Breast epithelium (tissue), 4 donors: ENCODE measurements around the gene OAT. TPM values are rescaled to one million over a fixed set of nuclear protein-coding genes. Genes with fewer than 3 reads are reported as not detected.

Experiments used
- DNase-seq, 2 donors: peaks; one replicate each; pipeline ENCODE4 v3.0.0-alpha.2; 2019; ENCODE audit warnings: low spot score in 2 of 2
- H3K27ac ChIP-seq, 2 donors: fragments of 200-600 bp; sonication (generic) in 1 of 2; one replicate each; pipeline ENCODE4 v1.5.1; 2016 to 2019; ENCODE audit warnings: mild to moderate bottlenecking in 1 of 2
- H3K27me3 ChIP-seq, 2 donors: fragments of 200-600 bp; sonication (generic) in 1 of 2; one replicate each; pipeline versions ENCODE4 v1.5.1 to v1.6.0; 2017 to 2019; ENCODE audit warnings: control low read depth in 1 of 2, mild to moderate bottlenecking in 1 of 2
- H3K36me3 ChIP-seq: fragments of 200-600 bp; one replicate; pipeline ENCODE4 v1.5.1; 2019
- H3K4me1 ChIP-seq, 2 donors: fragments of 200-600 bp; sonication (generic); one replicate each; pipeline ENCODE4 v1.5.1; 2016 to 2019; ENCODE audit warnings: control low read depth in 1 of 2
- H3K4me3 ChIP-seq, 3 donors: fragments of 200-600 bp; sonication (generic); 1 replicate in 2 of 3; 2 replicates in 1 of 3; pipeline ENCODE4 v1.5.1; 2016 to 2019; ENCODE audit warnings: mild to moderate bottlenecking in 3 of 3, moderate library complexity in 2 of 3
- H3K9me3 ChIP-seq, 2 donors: fragments of 200-600 bp; sonication (generic) in 1 of 2; one replicate each; pipeline ENCODE4 v1.5.1; 2016 to 2019; ENCODE audit warnings: control low read depth in 1 of 2
- POLR2A ChIP-seq: fragments of 450-650 bp; IDR thresholded peaks from one replicate; pipeline ENCODE4 v1.6.1; 2016; ENCODE audit warnings: antibody characterized with exemption, mild to moderate bottlenecking, moderate library complexity
- POLR2AphosphoS5 ChIP-seq, 3 donors: sonication (generic); formaldehyde crosslinking; IDR thresholded peaks; one replicate each; pipeline ENCODE4 v1.6.1; 2017; ENCODE audit warnings: antibody characterized with exemption in 3 of 3
- intact Hi-C: fragments of 100-400 bp; cut with DNase I; formaldehyde crosslinking; loops from one replicate; pipeline ENCODE4 v1.15.1; 2023; ENCODE audit warnings: low total_unique reads
- total RNA-seq, 3 donors: library from RNA; depleted of rRNA; stranded (reverse); fragments of >200 nt; gene quantifications; one replicate each; pipeline ENCODE4 v1.1.0, GENCODE V29; 2016
- TF ChIP-seq, protein P1 (sequence below), 3 donors: fragments of 450-650 bp; IDR thresholded peaks; one replicate each; pipeline ENCODE4 v1.5.1; 2016 to 2017; ENCODE audit warnings: antibody characterized with exemption in 3 of 3, mild to moderate bottlenecking in 3 of 3, moderate library complexity in 3 of 3

The OAT gene
- total RNA-seq, 3 donors from 2014 or later, result 93.3 to 160 (median 115) TPM

DNA sequence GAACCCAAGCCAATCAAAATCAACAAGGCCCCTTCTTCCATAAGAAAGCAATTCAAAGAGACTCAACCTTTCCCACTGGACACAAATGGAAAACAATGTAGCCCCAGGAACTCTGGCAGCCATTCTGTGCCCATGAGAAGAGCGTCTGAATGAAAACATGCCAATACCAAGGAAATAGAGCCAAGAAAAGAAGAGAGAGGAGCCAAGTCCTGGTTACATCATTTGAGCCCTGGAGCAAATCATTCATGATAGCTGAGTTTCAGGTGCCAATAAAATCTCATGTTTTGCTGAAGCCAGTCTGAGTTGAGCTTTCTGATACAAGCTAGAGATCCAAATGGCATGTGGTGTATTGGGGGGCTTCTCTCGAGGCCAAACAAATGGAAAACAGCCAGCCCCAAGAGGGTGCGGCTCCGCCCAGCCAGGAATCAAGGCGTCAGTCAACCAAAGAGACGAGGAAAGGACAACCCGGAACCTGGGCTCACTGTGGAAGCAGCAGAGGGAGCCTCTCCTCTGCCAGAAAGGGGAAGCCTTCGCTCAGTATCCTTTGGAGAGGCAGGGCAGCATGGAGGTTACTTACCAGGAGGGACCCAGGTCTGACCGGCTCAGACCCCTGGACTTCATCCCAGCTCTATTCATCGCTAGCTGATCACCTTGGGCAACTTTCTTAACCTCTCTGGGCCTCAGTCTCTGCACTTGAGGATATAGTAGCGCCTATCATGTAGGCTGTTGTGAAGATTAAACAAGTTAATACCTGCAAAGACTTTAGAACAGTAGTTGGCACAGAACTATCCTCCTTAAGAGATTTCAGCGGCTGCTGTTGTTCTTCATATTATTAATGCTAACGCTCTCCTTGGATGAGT is 61.8 kb downstream of the OAT start:
- H3K36me3 ChIP-seq, result no peaks in the 10 kb centered on the region
- peaks cover 8 to 15% of the 10 kb centered on the region in 2 donors for H3K9me3 ChIP-seq
- H3K27ac ChIP-seq, result peak overlapping the region; percentile 74 to 77
- H3K27me3 ChIP-seq, result no peaks in the 10 kb centered on the region
- no peak for TF ChIP-seq POLR2A
- TF ChIP-seq, protein P1, sequence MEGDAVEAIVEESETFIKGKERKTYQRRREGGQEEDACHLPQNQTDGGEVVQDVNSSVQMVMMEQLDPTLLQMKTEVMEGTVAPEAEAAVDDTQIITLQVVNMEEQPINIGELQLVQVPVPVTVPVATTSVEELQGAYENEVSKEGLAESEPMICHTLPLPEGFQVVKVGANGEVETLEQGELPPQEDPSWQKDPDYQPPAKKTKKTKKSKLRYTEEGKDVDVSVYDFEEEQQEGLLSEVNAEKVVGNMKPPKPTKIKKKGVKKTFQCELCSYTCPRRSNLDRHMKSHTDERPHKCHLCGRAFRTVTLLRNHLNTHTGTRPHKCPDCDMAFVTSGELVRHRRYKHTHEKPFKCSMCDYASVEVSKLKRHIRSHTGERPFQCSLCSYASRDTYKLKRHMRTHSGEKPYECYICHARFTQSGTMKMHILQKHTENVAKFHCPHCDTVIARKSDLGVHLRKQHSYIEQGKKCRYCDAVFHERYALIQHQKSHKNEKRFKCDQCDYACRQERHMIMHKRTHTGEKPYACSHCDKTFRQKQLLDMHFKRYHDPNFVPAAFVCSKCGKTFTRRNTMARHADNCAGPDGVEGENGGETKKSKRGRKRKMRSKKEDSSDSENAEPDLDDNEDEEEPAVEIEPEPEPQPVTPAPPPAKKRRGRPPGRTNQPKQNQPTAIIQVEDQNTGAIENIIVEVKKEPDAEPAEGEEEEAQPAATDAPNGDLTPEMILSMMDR (IDR thresholded peaks at IDR 0.05), result no peak
- peak in 1 of 3 donors; percentile 31 for TF ChIP-seq POLR2AphosphoS5 (IDR thresholded peaks at IDR 0.05)
- intact Hi-C loops, result loop anchor here (2.0 kb wide), 1 partner anchor 50 kb away; no protein-coding TSS in a partner anchor
- H3K4me1 ChIP-seq, result peaks cover 0 to 3% of the 10 kb centered on the region in 2 donors
- peak overlapping the region in 1 of 3 donors; percentile 20 for H3K4me3 ChIP-seq
- peak in 1 of 2 donors; percentile 27 for DNase-seq

DNA sequence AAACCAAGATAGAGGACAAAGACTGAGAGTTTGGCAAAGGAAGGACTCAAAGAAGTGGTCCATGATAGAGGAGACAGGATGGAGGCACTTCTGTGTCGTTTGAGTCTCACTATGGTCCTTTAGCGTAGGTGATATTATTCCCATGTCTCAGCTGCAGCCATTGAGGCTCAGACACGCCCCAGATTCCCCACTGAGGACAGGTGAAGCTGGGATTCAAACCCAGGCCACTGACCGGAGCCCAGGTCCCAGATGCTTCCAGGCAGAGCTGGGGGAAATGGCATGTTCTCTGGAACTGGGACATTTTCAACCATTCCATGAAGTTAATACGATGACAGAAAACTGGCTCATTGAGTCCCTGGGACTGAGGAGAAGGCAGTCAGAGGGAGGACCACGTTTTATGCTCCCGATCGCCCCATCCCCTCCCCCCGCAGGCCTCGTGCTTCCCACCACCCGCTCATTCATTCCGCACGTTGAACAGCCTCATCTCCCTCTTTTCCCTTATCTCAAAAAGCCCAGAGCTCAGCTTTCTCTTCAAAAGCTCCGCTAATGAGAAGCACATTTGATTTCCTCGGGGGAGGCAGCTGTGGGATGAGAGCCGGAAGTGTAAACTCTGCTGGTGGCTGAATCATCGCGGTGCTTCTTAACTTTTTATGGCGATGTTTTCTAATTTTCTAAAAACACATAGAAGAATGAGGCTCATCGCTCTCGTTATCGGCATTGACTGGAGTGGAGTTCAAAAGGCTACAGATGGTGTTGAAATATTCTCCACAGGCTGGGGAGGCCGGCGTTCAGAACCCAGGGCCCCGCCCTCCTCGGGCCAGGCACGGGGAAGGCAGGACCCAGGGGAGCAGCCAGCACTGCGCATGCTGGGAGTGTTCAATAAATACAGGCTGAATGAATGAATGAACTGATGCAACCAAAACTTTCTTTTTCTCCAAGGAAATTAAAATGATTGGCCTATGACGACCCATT is 64.0 kb downstream of the OAT start:
- intact Hi-C loops, result no loop called here
- peak overlapping the region in 1 of 2 donors; percentile 58 for H3K27ac ChIP-seq
- peaks cover 0 to 3% of the 10 kb centered on the region in 2 donors for H3K4me1 ChIP-seq
- TF ChIP-seq, protein P1 (IDR thresholded peaks at IDR 0.05), result no peak
- peaks cover 5 to 10% of the 10 kb centered on the region in 2 donors for H3K9me3 ChIP-seq
- DNase-seq, result no peak
- peak overlapping the region; percentile 31 to 57 (median 33) for H3K4me3 ChIP-seq
- no peaks in the 10 kb centered on the region for H3K27me3 ChIP-seq
- H3K36me3 ChIP-seq, result no peaks in the 10 kb centered on the region

DNA sequence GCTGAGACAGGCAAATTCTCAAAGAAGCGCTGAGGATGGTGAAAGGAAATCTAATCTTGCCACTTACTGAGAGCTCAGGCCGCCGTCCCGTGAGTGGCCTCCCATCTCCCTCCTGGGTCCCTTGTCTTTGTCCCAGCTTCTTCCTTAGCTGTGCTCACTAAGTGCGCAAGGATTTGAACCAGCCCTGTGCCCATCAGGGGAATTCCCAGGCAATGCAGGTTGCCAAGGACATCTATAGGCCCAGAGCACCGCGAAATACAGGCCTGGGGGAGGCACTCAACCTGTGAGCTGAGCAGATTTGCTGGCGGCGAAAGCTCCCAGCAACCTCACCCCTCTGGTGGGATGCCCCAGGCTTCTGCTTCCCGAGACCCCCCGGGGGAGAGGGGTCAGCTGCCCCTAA is 64.8 kb downstream of the OAT start:
- Histone ChIP-seq H3K4me3 (no peak overlapping the region), H3K36me3 (no peaks in the 10 kb centered on the region)

DNA sequence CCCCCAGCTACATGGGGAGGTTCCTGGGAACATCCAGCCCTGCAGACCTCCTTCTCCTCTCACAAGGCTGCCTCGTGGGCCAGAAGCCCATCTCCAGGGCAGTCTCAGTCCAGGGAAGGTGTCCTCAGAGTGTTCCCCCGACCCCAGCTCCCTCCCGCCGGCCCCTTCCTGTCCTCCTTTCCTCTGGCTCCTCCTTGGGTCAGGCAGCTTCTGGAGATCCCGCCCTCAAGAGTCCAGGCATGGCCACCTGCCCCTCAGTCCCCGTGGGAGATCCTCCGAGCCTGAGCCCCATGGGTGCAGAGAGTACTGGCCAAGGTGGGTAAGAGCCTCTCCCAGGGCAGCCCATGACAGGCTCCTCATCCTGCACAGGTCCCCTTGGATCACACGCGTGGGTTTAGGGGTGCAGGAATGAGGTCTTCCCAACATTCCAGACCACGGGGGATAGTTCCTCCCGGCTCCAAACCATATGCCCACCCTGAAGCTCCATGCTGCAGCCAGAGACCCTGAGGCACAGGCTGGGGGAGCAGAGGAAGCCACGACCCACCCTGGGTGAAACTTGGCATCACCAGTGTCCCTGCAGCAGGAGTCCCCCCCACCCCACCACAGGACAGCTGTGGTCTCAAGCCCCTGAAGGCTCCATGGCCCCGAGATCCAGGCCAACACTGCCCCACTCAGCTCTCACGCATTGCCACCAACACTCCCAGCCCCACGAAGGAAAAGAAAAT is 65.5 kb downstream of the OAT start:
- no peak for DNase-seq
- no peaks in the 10 kb centered on the region for H3K9me3 ChIP-seq
- no peaks in the 10 kb centered on the region for H3K36me3 ChIP-seq
- H3K27me3 ChIP-seq, result no peaks in the 10 kb centered on the region
- intact Hi-C loops, result no loop called here
- no peak overlapping the region for H3K27ac ChIP-seq
- H3K4me1 ChIP-seq, result peaks cover 0 to 3% of the 10 kb centered on the region in 2 donors
- no peak overlapping the region for H3K4me3 ChIP-seq
- TF ChIP-seq POLR2A (no peak), POLR2AphosphoS5 (IDR thresholded peaks at IDR 0.05) (no peak)
- TF ChIP-seq, protein P1 (IDR thresholded peaks at IDR 0.05), result no peak

More for the DNA sequence above, 64.8 kb downstream of the OAT start:
- Histone ChIP-seq H3K27me3 (no peaks in the 10 kb centered on the region), H3K9me3 (peaks cover 0 to 2% of the 10 kb centered on the region in 2 donors), H3K27ac (peak overlapping the region in 1 of 2 donors; percentile 58), H3K4me1 (peaks cover 0 to 3% of the 10 kb centered on the region in 2 donors)
- TF ChIP-seq POLR2A, result no peak
- TF ChIP-seq POLR2AphosphoS5 (IDR thresholded peaks at IDR 0.05), result no peak
- TF ChIP-seq, protein P1 (IDR thresholded peaks at IDR 0.05), result no peak
- DNase-seq, result no peak
- intact Hi-C loops, result no loop called here
